Rectal smooth muscle tissue (tissue), 1 donor: Measurements from ENCODE around the gene ANXA4.
"Not testable (repeated sequence)": the region's sequence is repeated elsewhere in the genome, so short reads cannot be mapped to it uniquely, and the experiment has no call there.

Experiments
- H3K27ac ChIP-seq: one replicate; pipeline ENCODE4 v1.7.0; 2013; ENCODE audit warnings: low read depth, low read length, inconsistent platforms
- H3K27me3 ChIP-seq: one replicate; pipeline ENCODE4 v1.7.0; 2013; ENCODE audit warnings: low read length; ENCODE audit not compliant: control insufficient read depth, insufficient read depth
- H3K36me3 ChIP-seq: one replicate; pipeline ENCODE4 v1.7.0; 2013; ENCODE audit warnings: low read length; ENCODE audit not compliant: control insufficient read depth, insufficient read depth
- H3K4me1 ChIP-seq: one replicate; pipeline ENCODE4 v1.7.0; 2013; ENCODE audit warnings: low read length; ENCODE audit not compliant: control insufficient read depth, insufficient read depth
- H3K4me3 ChIP-seq: one replicate; pipeline ENCODE4 v1.7.0; 2013; ENCODE audit warnings: low read length
- H3K9ac ChIP-seq: one replicate; pipeline ENCODE4 v1.7.0; 2013; ENCODE audit warnings: low read length

The ANXA4 gene

DNA sequence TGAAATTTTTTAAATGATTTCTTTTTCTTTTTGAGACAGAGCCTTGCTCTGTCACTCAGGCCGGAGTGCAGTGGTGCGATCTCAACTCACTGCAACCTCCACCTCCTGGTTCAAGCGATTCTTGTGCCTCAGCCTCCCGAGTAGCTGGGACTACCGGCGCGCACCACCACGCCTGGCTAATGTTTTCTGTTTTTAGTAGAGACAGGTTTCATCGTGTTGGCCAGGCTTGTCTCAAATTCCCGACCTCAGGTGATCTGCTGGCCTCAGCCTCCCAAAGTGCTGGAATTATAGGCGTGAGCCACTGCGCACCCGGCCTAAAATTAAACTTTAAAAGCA, 88.9 kb downstream of the ANXA4 start:
- not testable (repeated sequence) for H3K9ac ChIP-seq, H3K4me1 ChIP-seq, H3K36me3 ChIP-seq, H3K27ac ChIP-seq, H3K27me3 ChIP-seq
- H3K4me3 ChIP-seq = peak overlapping the region; percentile 76

DNA sequence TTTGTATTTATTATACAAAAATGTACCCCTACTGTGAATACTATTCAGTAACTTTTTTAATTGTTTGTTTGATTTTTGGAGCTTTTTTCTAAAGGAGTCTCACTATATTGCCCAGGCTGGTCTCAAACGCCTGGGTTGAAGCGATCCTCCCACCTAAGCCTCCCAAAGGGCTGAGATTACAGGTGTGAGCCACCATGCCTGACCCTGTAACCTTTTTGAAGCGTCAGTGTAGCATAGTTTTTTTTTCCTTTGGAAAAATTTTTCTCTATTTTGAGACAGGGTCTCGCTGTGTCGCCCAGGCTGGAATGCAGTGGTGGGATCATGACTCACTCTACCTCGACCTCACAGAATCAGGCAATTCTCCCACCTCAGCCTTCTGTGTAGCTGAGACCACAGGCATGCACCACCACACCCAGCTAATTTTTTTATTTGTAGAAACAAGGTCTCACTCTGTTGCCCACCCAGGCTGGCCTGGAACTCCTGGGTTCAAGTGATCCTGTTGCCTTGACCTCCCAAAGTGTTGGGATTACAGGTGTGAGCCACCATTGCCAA, 89.5 kb downstream of the ANXA4 start:
- Histone ChIP-seq H3K4me1 (peaks cover 4% of the 10 kb centered on the region), H3K4me3 (no peak overlapping the region)

DNA sequence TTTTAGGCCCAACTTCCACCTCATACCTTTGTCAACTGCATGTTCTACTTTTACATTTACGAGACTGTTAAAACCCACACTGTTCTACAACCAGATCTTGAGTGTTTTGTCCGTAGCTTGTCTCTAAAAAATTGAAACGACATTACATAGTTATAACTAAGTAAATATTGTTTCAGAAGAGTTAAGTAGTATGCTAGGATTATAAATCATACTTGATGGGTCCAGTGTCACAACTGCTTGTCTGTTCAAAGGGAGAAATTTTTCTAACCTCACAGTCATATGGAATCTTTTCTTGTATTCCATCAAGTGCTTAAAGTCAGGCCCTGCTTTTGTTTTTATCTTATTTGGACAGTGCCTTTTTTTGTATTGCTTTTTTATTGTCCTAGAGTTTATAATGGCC, 91.8 kb downstream of the ANXA4 start:
- no peak overlapping the region for H3K4me3 ChIP-seq
- H3K36me3 ChIP-seq = no peaks in the 10 kb centered on the region
- peaks cover 4% of the 10 kb centered on the region for H3K4me1 ChIP-seq
- no peak overlapping the region for H3K9ac ChIP-seq
- no peak overlapping the region for H3K27ac ChIP-seq
- no peaks in the 10 kb centered on the region for H3K27me3 ChIP-seq

More for the DNA sequence above, 89.5 kb downstream of the ANXA4 start:
- no peaks in the 10 kb centered on the region for H3K27me3 ChIP-seq
- no peak overlapping the region for H3K27ac ChIP-seq
- no peaks in the 10 kb centered on the region for H3K36me3 ChIP-seq
- H3K9ac ChIP-seq = no peak overlapping the region

DNA sequence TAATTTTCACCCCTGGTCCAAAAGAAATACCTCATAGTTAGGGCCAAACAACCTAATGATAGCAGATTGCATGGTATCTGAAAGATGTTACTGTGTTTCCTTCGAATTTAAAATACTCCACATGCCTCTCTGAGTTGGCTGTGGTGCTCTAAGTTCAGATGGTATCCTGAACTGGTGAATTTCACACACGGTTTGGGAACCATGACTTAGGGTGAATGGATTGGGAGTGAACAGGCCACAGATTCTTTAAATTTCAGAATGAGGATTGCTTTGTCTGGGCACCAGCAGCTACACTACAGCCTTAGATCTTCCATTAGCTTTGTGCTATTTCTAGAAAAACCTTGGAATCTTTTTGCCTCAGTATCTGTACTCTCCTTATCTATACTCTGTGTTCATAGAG, 93.7 kb downstream of the ANXA4 start:
- no peak overlapping the region for H3K9ac ChIP-seq

DNA sequence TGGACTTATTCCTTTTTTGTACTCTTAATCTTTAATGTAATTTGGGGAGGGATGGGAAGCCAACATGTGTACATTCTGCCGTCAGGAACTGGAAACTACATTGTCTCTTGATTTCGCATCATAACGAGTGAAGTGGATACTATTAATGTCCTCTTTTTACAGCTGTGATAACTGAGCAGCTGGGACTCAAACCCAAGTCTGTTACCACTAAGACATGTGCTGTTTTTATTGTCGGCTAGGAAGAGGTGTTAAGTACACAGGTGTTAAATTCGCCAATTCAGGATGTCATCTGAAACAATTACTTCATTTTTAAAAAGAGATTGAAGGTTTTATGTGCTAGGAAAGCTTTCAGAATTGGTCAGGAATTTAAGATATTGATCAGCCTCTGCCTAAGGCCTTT, 94.4 kb downstream of the ANXA4 start:
- no peaks in the 10 kb centered on the region for H3K36me3 ChIP-seq

More for the DNA sequence above, 93.7 kb downstream of the ANXA4 start:
- Histone ChIP-seq H3K36me3 (no peaks in the 10 kb centered on the region), H3K4me1 (no peaks in the 10 kb centered on the region), H3K4me3 (no peak overlapping the region), H3K27me3 (no peaks in the 10 kb centered on the region), H3K27ac (no peak overlapping the region)

DNA sequence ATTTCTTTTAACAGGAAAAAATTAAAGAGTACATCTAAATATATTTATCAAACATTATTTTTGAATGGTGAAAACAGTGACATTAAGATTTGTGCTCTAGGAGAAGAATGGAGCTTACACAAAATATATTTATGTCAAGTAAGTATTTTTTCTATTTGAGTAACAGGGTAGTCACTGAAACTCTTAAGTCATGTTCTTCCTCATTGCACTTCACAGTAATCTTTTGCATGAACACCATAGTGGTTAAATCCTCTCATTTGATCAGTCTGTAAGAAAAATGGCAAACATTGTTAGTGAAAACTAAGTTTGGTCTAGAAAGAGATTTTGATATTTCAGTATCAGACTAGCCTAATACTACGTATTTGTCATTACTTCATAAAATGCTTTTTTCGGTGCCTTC, 95.6 kb downstream of the ANXA4 start:
- Histone ChIP-seq H3K36me3 (no peaks in the 10 kb centered on the region), H3K27me3 (no peaks in the 10 kb centered on the region), H3K9ac (no peak overlapping the region), H3K4me3 (no peak overlapping the region), H3K27ac (no peak overlapping the region), H3K4me1 (no peaks in the 10 kb centered on the region)

More for the DNA sequence above, 94.4 kb downstream of the ANXA4 start:
- Histone ChIP-seq H3K27ac (no peak overlapping the region), H3K4me1 (no peaks in the 10 kb centered on the region), H3K9ac (no peak overlapping the region), H3K27me3 (no peaks in the 10 kb centered on the region), H3K4me3 (no peak overlapping the region)

DNA sequence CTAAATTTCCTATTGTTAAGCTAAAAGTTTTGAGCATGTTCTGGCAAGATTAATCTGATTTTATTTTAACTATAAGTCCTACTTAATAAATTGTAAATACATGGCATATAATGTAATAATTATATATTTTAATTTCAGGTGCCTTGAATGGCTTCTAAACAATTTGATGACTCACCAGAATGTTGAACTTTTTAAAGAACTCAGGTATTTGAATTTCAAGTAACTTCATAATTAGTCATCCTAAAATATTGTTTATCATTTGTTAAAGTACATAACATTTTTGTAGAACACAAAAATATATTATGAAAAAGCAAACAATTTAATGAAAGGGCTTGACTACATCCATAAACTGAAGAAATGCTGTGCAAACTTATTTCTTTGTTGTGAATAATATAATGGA, 102.1 kb downstream of the ANXA4 start:
- no peak overlapping the region for H3K9ac ChIP-seq
- H3K36me3 ChIP-seq = no peaks in the 10 kb centered on the region
- no peaks in the 10 kb centered on the region for H3K4me1 ChIP-seq

DNA sequence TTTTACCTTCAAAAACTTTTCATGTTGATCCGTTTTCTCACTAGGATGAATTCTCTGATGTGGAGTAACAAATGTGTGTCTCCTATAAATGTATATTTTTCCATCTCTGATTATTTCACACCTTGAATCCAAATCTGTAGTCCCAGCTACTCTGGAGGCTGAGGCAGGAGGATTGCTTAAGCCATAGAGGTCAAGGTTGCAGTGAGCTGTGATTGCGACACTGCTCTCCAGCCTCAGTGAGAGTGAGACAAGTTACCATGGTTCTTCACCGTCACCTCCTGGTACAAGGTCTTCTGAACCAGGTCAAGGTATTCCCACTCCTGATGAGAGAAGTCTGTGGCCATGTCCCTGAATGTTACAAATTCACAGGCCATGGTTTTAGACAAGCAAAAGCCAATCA, 102.6 kb downstream of the ANXA4 start:
- Histone ChIP-seq H3K9ac (no peak overlapping the region), H3K27me3 (no peaks in the 10 kb centered on the region), H3K27ac (no peak overlapping the region), H3K4me1 (no peaks in the 10 kb centered on the region), H3K36me3 (no peaks in the 10 kb centered on the region), H3K4me3 (no peak overlapping the region)

More for the DNA sequence above, 102.1 kb downstream of the ANXA4 start:
- H3K27ac ChIP-seq = no peak overlapping the region
- H3K4me3 ChIP-seq = no peak overlapping the region
- no peaks in the 10 kb centered on the region for H3K27me3 ChIP-seq

DNA sequence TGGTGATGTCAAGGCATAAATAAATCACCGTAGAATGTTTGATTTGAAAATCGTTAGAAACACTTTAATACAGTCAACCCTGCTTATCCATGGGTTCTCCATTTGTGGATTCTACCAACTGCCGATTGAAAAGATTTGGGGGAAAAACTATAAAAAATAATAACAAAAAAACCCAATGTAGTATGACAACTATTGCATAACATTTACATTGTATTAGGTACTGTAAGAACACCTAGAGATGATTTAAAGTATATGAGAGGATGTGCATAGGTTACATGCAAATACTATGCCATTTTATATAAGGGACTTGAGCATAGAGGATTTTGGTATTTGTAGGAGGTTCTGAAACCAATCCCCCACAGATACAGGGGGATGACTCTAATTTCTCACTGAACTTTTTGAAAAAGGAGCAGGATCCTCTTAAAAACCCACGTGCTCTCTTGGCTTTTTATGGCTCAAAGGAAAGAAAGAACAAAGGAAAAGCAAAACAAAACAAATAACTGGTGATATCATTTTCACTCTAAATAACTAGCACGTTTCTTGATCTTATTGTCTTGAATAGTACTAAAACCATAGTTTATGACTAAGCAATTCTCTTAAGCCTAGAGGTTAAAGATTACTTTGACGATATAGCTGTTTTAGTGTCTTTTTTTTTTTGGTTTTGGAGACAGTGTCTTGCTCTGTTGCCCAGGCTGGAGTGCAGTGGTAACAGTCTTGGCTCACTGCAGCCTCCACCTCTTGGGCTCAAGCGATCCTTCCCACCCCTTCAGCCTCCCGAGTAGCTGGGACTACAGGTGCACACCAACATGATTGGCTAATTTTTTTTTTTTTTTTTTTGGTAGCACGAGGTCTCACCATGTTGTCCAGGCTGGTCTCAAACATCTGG, 104.5 kb downstream of the ANXA4 start:
- Histone ChIP-seq H3K4me1 (no peaks in the 10 kb centered on the region), H3K36me3 (peaks cover 3% of the 10 kb centered on the region), H3K27ac (no peak overlapping the region), H3K9ac (no peak overlapping the region), H3K4me3 (no peak overlapping the region), H3K27me3 (no peaks in the 10 kb centered on the region)

DNA sequence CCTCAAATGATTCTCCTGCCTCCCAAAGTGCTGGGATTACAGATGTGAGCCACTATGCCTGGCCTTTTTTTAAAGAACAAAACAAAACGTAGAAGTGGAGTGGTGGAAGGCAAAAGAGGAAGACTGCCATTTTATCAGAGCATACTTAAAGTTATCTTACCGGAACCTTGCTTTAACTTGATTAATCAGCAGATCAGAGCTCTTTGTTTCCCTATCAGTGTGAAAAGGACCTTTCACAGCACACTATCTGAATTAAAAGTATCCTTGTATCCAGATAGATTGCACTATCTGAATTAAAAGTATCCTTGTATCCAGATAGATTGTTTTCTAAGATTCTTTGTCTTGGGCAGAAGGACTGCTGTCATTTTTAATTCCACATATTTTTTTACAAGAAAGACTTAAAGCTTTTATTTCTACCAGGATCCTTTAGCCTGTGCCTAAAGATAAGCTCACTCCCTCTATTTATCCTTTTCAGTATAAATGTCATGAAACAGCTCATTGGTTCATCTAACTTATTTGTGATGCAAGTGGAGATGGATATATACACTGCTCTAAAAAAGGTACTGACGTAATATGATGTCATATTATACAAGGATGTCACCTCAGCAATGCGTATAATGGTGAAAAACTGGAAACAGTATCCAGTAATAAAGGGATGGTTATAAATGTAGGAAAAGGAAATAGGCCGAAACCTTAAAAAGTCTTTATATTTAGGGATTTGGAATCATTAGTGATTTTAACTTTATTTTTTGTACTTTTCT, 105.3 kb downstream of the ANXA4 start:
- peaks cover 3% of the 10 kb centered on the region for H3K36me3 ChIP-seq

DNA sequence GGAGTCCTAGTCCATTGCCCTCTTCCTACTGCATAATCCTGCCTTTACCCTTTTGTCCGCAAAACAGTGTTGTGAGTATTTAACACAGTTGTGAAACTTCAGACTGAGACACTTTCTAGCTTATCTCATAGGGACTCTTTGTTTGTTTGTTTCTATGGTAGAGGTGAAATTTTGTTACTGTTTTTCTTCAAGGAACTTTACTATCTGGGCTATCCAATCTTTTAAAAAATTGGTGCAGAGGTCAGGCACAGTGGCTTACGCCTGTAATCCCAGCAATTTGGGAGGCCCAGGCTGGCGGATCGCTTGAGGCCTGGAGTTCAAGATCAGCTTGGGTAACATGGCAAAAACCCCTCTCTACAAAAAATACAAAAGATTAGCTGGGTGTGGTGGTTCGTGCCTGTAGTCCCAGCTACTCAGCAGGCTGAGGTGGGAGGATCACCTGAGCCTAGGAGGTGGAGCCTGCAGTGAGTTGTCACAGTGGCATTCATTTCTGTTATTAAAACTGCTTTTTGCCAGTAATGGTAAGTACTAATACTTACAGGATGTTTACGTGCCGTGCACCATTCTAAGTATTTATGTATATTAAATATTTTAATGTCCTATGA, 106.4 kb downstream of the ANXA4 start:
- no peak overlapping the region for H3K9ac ChIP-seq
- H3K36me3 ChIP-seq = peaks cover 3% of the 10 kb centered on the region
- no peak overlapping the region for H3K4me3 ChIP-seq
- H3K27ac ChIP-seq = no peak overlapping the region
- no peaks in the 10 kb centered on the region for H3K27me3 ChIP-seq
- H3K4me1 ChIP-seq = no peaks in the 10 kb centered on the region

More for the DNA sequence above, 105.3 kb downstream of the ANXA4 start:
- Histone ChIP-seq H3K27me3 (no peaks in the 10 kb centered on the region), H3K4me3 (no peak overlapping the region), H3K4me1 (no peaks in the 10 kb centered on the region), H3K27ac (no peak overlapping the region), H3K9ac (no peak overlapping the region)

DNA sequence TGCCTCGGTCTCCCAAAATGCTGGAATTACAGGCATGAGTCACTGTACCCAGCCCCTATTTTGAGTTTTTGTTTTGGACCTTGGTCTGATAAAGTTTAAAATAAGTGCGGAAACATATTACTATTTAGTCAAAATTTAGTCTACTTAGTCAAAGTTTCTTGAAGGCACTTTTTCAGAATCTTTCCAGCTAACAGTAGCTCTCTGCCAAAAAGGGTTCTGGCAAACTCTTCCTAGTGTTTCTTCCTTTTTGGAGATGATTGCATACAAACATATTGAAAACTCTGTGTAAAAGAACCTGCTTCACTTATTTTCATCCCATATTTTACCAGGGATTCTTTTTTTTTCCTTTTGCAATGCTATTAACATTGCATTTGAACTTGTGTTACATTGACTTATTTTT, 116.3 kb downstream of the ANXA4 start:
- Histone ChIP-seq H3K9ac (no peak overlapping the region), H3K4me1 (no peaks in the 10 kb centered on the region), H3K4me3 (no peak overlapping the region), H3K36me3 (no peaks in the 10 kb centered on the region), H3K27ac (no peak overlapping the region), H3K27me3 (no peaks in the 10 kb centered on the region)
